Neutrophil (primary cell): ENCODE measurements around the gene PAX5.

Experiments used
- H3K27ac ChIP-seq: fragments of 200-600 bp; sonication (generic); 2 replicates; pipeline ENCODE4 v1.5.1; 2016; ENCODE audit warnings: mild to moderate bottlenecking, moderate library complexity
- H3K27me3 ChIP-seq: fragments of 200-600 bp; sonication (generic); 2 replicates; pipeline ENCODE4 v1.6.0; 2016; ENCODE audit warnings: mild to moderate bottlenecking
- H3K36me3 ChIP-seq: fragments of 200-600 bp; sonication (generic); 2 replicates; pipeline ENCODE4 v1.5.1; 2017
- H3K4me1 ChIP-seq, 2 experiments: fragments of 200-600 bp in 1 of 2; sonication (generic) in 1 of 2; 1 replicate in 1 of 2; 2 replicates in 1 of 2; pipeline versions ENCODE4 v1.5.1 to v1.6.1; 2013 to 2016; ENCODE audit warnings: low read depth in 1 of 2, low read length in 1 of 2, mild to moderate bottlenecking in 1 of 2, moderate library complexity in 1 of 2; ENCODE audit not compliant: control insufficient read depth in 1 of 2, insufficient read depth in 1 of 2
- H3K4me3 ChIP-seq, 2 experiments: fragments of 200-600 bp in 1 of 2; sonication (generic) in 1 of 2; 1 replicate in 1 of 2; 2 replicates in 1 of 2; pipeline ENCODE4 v1.5.1; 2013 to 2016; ENCODE audit warnings: low read depth in 1 of 2, low read length in 1 of 2, mild to moderate bottlenecking in 1 of 2, moderate library complexity in 1 of 2
- H3K9me3 ChIP-seq: fragments of 200-600 bp; sonication (generic); 2 replicates; pipeline ENCODE4 v1.5.1; 2016
- CTCF ChIP-seq: fragments of 200-600 bp; sonication (generic); IDR thresholded peaks from 2 replicates; pipeline ENCODE4 v1.5.1; 2016; ENCODE audit warnings: antibody characterized with exemption

The PAX5 gene

GRCh38 chr9:36993933-36994764 is 39.9 kb downstream of the PAX5 start:
- H3K9me3 ChIP-seq: peaks cover 6% of the 10 kb centered on the region
- no peak overlapping the region for H3K27ac ChIP-seq
- no peaks in the 10 kb centered on the region for H3K36me3 ChIP-seq
- no peak for TF ChIP-seq CTCF
- no peak overlapping the region for H3K4me3 ChIP-seq
- peaks cover 93% of the 10 kb centered on the region for H3K27me3 ChIP-seq
- no peaks in the 10 kb centered on the region for H3K4me1 ChIP-seq

GRCh38 chr9:36992501-36993316 is 41.4 kb downstream of the PAX5 start:
- no peaks in the 10 kb centered on the region for H3K4me1 ChIP-seq
- H3K27me3 ChIP-seq: peaks cover 93% of the 10 kb centered on the region
- H3K27ac ChIP-seq: no peak overlapping the region
- no peak for TF ChIP-seq CTCF
- H3K4me3 ChIP-seq: no peak overlapping the region
- H3K9me3 ChIP-seq: peaks cover 6% of the 10 kb centered on the region
- H3K36me3 ChIP-seq: no peaks in the 10 kb centered on the region

GRCh38 chr9:36991516-36992134 is 42.4 kb downstream of the PAX5 start:
- H3K36me3 ChIP-seq: no peaks in the 10 kb centered on the region
- no peaks in the 10 kb centered on the region for H3K4me1 ChIP-seq
- H3K27me3 ChIP-seq: peaks cover 95% of the 10 kb centered on the region
- H3K27ac ChIP-seq: no peak overlapping the region
- peaks cover 6% of the 10 kb centered on the region for H3K9me3 ChIP-seq
- TF ChIP-seq CTCF: no peak
- no peak overlapping the region for H3K4me3 ChIP-seq

GRCh38 chr9:36988848-36989247 is 45.2 kb downstream of the PAX5 start:
- peaks cover 97% of the 10 kb centered on the region for H3K27me3 ChIP-seq
- no peak overlapping the region for H3K27ac ChIP-seq
- no peaks in the 10 kb centered on the region for H3K4me1 ChIP-seq
- H3K9me3 ChIP-seq: peaks cover 6% of the 10 kb centered on the region
- no peak overlapping the region for H3K4me3 ChIP-seq
- TF ChIP-seq CTCF: no peak
- H3K36me3 ChIP-seq: no peaks in the 10 kb centered on the region

GRCh38 chr9:36987891-36988290 is 46.2 kb downstream of the PAX5 start:
- no peaks in the 10 kb centered on the region for H3K36me3 ChIP-seq

More at GRCh38 chr9:36987891-36988290, 46.2 kb downstream of the PAX5 start:
- H3K4me3 ChIP-seq: no peak overlapping the region
- H3K27me3 ChIP-seq: peaks cover 97% of the 10 kb centered on the region
- no peaks in the 10 kb centered on the region for H3K4me1 ChIP-seq
- TF ChIP-seq CTCF: no peak
- H3K9me3 ChIP-seq: peaks cover 6% of the 10 kb centered on the region
- H3K27ac ChIP-seq: no peak overlapping the region
